Fibroblast of villous mesenchyme (primary cell): Measurements from ENCODE around the gene RTL1. TPM values are rescaled to one million over a fixed set of nuclear protein-coding genes. Genes with fewer than 3 reads are reported as not detected.

Experiments
- DNase-seq: peaks from one replicate; pipeline ENCODE4 v3.0.0-alpha.2; 2010; ENCODE audit warnings: low read depth
- H3K4me3 ChIP-seq: 2 replicates; pipeline ENCODE4 v1.5.1; 2011; ENCODE audit warnings: low read depth, mild to moderate bottlenecking, low read length
- small RNA-seq: library from RNA; depleted of rRNA; stranded (forward); fragments of <200 nt; gene quantifications from one replicate; pipeline ENCODE3, GENCODE V24; 2012
- total RNA-seq: library from RNA; depleted of rRNA; stranded (reverse); fragments of >200 nt; gene quantifications from 2 replicates; pipeline ENCODE4 v1.2.3, GENCODE V29; 2012
- TF ChIP-seq, protein P1 (sequence below): IDR thresholded peaks from 2 replicates; pipeline ENCODE4 v1.5.1; 2012; ENCODE audit warnings: low read depth, mild to moderate bottlenecking, low read length; ENCODE audit not compliant: insufficient read depth

Gene RTL1
- total RNA-seq, 1 donor: not detected

DNA sequence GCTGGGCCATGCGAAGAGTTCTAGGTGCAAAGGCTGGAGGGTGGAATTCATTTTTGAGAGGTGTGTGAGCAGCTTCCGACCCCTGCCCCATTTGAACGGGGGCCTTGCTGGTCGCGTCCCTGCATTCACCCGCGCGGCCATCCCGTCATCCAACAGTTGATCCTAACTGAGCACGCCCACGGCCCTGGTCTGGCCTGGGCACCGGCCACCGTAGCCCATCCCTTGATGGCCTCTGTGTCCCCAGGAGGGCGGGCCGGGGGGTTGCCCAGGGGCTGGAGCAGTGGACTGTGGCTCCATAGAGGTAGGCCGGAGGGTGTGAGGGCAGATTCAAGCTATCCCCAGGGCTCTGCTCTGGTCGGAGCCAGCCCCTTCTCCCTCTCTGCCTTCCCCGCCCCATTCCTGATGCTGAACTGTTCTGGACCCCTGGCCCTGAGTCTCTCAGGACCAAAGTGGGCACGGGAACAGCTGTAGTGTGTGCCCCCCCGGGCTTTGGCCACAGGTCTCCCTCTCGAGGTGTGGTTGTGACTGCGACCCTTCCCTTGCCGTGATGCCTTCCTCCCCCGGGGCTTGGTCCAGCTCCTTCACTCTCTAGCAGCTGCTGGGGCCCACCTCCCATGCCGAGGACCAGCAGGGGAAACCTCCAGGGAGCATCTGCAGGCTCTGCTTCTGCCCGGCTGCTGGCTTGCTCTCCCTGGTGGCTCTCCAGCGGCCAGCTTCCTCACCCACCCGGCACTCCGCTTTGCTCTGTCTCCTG, 68.6 kb downstream of the RTL1 start:
- DNase-seq: no peak
- TF ChIP-seq, protein P1, sequence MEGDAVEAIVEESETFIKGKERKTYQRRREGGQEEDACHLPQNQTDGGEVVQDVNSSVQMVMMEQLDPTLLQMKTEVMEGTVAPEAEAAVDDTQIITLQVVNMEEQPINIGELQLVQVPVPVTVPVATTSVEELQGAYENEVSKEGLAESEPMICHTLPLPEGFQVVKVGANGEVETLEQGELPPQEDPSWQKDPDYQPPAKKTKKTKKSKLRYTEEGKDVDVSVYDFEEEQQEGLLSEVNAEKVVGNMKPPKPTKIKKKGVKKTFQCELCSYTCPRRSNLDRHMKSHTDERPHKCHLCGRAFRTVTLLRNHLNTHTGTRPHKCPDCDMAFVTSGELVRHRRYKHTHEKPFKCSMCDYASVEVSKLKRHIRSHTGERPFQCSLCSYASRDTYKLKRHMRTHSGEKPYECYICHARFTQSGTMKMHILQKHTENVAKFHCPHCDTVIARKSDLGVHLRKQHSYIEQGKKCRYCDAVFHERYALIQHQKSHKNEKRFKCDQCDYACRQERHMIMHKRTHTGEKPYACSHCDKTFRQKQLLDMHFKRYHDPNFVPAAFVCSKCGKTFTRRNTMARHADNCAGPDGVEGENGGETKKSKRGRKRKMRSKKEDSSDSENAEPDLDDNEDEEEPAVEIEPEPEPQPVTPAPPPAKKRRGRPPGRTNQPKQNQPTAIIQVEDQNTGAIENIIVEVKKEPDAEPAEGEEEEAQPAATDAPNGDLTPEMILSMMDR: no peak
- H3K4me3 ChIP-seq: no peak overlapping the region

DNA sequence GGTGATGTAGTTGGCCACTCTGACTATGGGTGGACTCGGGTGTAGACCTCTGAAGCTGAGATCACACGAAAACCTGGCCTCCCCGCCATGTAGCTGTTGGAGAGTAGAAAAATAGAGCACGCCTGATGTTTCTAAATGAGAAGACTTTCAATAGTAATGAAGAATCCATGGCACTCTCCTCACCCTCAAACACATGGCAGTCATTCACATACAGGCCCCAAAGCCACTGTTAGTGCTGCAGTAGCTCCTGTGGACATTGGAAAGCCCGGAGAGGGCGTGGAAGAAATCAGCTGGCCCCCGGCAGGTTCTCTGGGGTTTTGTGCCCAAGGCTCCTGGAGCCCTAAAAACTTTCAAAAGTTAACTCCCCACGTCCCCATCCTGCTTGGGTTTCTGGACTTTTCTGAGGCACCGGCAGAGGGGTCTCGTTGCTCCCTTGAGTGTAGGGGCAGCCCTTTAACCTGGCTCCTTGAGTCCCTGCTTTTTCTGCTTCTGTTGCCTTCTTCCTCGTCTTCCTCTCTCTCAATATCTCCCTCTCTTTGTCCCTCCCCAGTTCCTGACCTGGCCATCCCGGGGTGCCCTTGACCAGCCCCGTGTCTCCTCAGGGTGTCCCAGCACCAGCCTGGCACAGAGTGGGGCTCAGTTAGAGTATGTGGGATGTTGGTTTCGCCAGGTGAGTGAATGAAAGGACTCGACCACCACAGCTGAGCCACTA, 69.3 kb downstream of the RTL1 start:
- no peak overlapping the region for H3K4me3 ChIP-seq
- TF ChIP-seq, protein P1: no peak
- no peak for DNase-seq

DNA sequence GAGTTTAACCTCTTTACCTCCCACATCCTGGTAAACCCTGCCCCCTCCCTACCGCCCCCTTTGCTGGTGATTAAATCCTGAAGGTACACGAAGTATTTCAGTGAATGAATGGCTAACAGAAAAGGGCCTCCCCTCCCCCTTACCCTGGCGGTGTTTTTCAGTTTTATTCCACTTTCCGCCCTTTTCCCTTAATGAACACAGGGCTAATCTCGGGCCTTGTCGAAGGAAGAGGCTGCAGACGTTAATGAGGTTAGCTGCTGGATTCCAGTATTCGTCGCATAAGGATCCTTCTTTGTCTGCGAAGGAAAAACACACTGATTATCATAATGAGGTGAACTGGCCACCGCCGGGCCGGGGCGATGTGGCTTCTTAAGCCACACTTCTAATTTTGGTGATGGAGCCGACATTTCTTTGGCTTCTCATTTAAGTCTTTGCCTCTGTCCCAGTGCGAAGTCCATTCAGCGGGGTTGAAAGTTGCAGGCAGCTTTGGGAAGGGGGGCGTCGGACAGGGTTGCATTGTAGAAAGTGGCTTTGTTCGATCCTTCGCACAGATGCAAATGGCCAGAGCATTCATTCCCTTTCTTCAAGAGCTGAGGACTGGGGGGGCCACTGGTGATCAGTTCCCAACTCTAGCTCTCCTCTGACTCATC, 71.1 kb downstream of the RTL1 start:
- H3K4me3 ChIP-seq: no peak overlapping the region
- no peak for DNase-seq
- TF ChIP-seq, protein P1: no peak

DNA sequence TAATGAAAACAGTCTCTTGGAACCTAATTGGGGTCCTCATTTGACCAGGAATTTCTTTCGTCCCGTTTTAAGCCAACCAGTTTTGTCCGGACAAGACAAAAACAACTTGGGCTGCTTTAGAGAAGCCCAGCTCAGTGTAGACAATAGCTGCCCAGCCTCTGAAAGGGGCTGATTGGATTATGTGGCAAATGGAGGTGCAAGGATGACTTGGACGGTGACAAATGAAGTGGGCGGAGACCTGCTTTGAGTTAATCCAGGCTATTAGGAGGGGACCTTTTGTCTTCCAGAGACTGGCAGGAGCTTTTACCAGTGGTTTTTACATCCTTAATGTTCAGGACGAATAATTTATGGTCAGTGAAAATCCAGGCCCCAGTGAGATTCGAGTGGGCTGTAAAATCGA, 72.8 kb downstream of the RTL1 start:
- DNase-seq: peak; percentile 9
- no peak overlapping the region for H3K4me3 ChIP-seq
- TF ChIP-seq, protein P1: no peak

Small RNAs within 50 kb of the gene (small RNA-seq; reads per million reads assigned to genes)
- not detected for gene MIR127
- gene MIR136: not detected
- 31.4 reads per million, percentile 95 among the genes with 10 or more reads in this experiment for gene MIR337
- gene MIR370: 79.7 reads per million, percentile 96 among the genes with 10 or more reads in this experiment
- not detected for gene MIR431
- not detected for gene MIR432
- not detected for gene MIR433
- 179 reads per million, percentile 97 among the genes with 10 or more reads in this experiment for gene MIR493
- gene RF02145: not detected
- 3.8 reads per million, percentile 75 among the genes with 10 or more reads in this experiment for gene SNORD112
- gene SNORD113-1: not detected
- gene SNORD113-2: not detected
- 24.0 reads per million, percentile 94 among the genes with 10 or more reads in this experiment for gene SNORD113-3
- 78.2 reads per million, percentile 96 among the genes with 10 or more reads in this experiment for gene SNORD113-4
- 344 reads per million, percentile 98 among the genes with 10 or more reads in this experiment for gene SNORD113-5
- 258 reads per million, percentile 98 among the genes with 10 or more reads in this experiment for gene SNORD113-6
- gene SNORD113-7: 769 reads per million, percentile 99 among the genes with 10 or more reads in this experiment
- 1,746 reads per million, percentile 99 among the genes with 10 or more reads in this experiment for gene SNORD113-8
- gene SNORD113-9: 342 reads per million, percentile 98 among the genes with 10 or more reads in this experiment
- 1,135 reads per million, percentile 99 among the genes with 10 or more reads in this experiment for gene SNORD114-1
- gene SNORD114-2: not detected
- gene SNORD114-3: 39.4 reads per million, percentile 95 among the genes with 10 or more reads in this experiment

Other genes with a start within 250 kb of the RTL1 start
- gene DLK1, start 176.8 kb downstream of the RTL1 start, total RNA-seq: not detected in 2 replicates
- gene MEG3, start 77.6 kb downstream of the RTL1 start, total RNA-seq: 120 and 187 TPM in 2 replicates